SH-SY5Y (cell line): ENCODE measurements around the gene CAMTA1.

Experiments
- GATA2 ChIP-seq: IDR thresholded peaks from 2 replicates; pipeline ENCODE4 v1.6.1; 2011; ENCODE audit warnings: mild to moderate bottlenecking, low read depth, low read length
- GATA3 ChIP-seq: IDR thresholded peaks from 2 replicates; pipeline ENCODE4 v1.6.1; 2011; ENCODE audit warnings: low read depth, mild to moderate bottlenecking, low read length, moderate library complexity

- TF ChIP-seq GATA2 (no peak), GATA3 (no peak)
These were observed 881.0 kb downstream of the CAMTA1 start for GRCh38 chr1:7666249-7666648.
